Stimulated activated CD4-positive, alpha-beta T cell treated with anti-CD3 and anti-CD28 coated beads, Interleukin-1b, Interleukin-23, amount 100 ng/mL, for 24 hours (primary cell): Measurements from ENCODE around the gene SLC25A21.
"Not testable (repeated sequence)": the region's sequence is repeated elsewhere in the genome, so short reads cannot be mapped to it uniquely, and the experiment has no call there.

Experiments used
- DNase-seq, 4 experiments: peaks; one replicate each; pipeline ENCODE4 v3.0.0-alpha.2; 2020; ENCODE audit warnings: low read depth in 4 of 4, low spot score in 1 of 4

The SLC25A21 gene

DNA sequence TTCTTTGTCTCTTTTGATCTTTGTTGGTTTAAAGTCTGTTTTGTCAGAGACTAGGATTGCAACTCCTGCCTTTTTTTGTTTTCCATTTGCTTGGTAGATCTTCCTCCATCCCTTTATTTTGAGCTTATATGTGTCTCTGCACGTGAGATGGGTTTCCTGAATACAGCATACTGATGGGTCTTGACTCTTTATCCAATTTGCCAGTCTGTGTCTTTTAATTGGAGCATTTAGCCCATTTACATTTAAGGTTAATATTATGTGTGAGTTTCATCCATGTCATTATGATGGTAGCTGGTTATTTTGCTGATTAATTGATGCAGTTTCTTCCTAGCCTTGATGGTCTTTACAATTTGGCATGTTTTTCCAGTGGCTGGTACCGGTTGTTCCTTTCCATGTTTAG, 276.1 kb downstream of the SLC25A21 start:
- DNase-seq = not testable (repeated sequence)

DNA sequence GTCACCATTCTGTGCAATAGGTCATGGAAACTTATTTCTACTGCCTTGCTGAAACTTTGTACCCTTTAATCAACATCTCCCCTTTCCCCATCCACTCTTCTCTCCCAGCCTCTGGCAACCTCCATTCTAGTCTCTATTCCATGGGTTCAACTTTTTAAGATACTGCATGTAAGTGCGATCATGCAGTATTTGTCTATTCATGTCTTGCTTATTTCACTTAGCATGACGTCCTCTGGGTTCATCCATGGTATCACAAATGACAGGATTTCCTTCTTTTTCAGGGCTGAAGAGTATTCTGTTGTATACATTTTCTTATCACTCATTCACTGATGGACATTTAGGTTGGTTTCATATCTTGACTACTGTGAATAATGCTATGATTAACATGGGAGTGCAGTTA, 288.4 kb downstream of the SLC25A21 start:
- DNase-seq = no peak

DNA sequence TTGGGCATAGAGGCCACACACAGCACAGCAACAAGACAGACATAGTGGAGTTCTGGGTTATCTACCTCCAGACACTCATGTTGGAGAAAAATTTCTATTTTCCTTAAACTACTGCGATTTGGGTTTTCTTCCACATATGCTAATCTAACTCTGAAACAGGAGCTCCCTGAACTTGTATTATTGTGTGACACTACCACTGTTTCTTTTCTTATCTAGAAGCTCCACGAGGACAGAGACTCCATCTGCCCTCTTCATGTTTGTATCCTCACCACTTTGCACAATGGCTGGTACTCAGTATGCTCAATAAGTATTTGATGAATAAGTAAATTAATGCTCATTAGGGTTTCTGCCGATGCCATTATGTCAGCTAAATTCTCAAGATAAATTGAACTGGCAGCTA, 292.1 kb downstream of the SLC25A21 start:
- DNase-seq = no peak

DNA sequence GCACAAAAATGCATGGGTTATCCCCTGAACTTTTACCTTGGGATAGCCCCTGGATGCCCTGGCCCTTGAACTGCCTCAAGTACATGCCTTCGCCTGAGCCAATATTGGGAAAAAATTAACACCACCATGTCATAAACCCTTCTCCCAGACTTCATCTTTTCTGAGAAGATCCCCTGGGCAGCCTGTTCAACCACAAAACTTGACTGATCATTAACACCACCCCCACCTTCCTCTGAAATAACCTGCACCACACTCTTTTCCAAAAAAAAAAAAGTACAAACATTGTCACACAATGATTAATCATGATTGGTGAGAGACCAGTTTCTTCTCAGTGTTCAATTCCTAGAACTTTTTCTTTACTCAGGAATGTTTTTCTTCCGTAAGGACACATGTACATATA, 292.8 kb downstream of the SLC25A21 start:
- no peak for DNase-seq

DNA sequence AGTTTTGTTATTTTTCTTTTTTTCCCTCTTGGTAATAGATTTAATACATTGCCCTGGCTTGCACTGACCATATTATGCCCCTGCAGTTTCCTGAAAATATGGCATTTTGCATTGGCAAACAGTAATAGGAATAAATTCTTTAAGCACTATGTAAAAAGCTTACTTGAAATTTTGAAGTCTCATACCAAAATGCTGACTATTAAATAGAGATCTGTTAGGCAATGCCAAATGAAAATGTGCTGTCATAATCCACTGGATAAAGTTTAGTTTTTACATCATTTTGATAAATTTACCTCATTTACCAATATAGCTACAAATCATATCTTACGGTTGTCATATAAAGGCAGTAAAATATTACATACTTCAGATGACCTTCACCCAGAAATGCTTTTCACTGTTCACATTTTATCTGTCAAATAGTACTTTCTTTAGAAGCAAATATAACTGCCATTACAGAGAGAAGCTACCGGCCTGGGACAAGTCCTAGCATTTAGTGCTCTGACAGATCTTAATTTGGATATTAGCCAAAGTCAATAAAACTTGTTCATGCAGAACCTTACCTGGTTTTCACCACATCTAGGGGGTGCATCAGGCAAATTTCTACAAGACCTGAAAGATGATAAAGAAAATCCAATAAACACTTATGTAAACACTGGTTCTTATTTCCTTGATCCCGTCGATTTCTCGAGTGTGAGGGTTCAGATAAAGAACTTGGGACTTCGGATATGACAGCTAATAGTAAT, 297.8 kb downstream of the SLC25A21 start:
- no peak for DNase-seq

DNA sequence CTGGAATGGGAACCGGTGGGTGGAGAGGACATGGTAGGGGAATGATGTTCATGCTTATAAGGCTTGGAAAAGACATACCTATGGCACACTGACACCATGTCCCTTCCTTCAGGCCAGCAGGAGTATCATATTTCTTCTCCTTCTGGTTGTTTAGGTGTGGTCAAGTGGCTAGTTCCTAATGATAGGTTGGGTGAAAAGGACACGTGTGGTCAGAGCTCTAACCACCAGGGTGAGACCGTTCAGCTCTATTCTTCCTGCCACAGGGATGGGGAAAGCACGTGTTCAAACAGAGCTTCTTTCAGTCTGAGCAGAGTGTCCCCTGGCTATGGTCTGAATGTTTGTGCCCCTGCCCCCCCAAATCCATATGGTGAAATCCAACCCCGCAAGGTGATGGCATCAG, 301.6 kb downstream of the SLC25A21 start:
- no peak for DNase-seq

DNA sequence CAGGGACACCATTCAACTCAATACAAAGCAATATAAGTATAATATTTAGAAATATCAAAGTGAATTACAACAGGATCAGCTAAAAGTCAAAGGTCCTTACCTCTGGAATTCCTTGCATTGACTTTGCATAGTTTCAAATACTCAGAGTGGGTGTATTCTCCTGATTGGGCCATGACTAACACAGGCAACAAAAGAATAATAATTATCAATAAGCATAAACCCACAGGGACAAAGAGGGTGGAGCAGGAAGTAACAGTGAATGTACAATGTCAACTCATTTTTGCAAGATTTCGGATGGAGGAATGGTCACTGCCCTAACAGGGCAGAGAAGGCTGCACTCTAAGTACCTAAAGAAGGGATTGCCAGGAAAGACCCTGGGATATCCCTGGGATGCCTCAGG, 303.3 kb downstream of the SLC25A21 start:
- no peak for DNase-seq

DNA sequence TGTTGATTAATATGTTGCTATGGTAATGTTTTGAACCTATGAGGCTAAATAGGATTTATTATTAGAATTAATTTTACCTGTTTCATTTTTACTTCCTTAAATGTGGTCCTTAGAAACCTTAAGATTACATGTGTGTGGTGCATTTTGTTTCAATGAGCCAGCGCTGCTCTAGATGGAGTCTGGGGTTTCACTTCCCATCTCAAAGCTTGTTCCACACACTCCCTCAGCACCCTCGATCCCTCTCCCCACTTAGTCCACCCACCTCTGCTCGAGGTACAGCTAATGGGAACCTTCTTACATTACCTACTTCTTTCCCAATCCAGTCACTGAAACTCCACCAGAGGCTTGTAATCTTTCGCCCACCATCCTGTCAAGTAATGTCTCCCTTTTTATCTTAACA, 305.5 kb downstream of the SLC25A21 start:
- DNase-seq = no peak

DNA sequence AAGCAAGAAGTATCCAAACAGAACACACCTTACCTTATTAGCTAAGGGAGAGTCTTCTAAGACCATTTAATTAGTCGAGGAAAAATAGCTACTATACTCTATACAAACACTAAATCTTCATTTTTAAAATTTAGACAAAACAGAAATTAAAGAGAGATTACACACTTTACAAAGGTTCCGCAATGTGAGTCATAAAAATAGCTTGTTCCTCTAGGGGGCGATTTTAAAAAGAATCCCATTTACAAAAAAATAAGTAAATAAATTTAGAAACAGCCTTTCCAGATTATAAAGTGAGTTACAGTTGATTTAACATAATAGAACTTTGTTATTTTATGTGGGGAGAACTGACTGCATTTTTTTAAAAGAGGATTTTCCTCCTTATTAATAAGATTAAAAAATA, 309.1 kb downstream of the SLC25A21 start:
- no peak for DNase-seq

DNA sequence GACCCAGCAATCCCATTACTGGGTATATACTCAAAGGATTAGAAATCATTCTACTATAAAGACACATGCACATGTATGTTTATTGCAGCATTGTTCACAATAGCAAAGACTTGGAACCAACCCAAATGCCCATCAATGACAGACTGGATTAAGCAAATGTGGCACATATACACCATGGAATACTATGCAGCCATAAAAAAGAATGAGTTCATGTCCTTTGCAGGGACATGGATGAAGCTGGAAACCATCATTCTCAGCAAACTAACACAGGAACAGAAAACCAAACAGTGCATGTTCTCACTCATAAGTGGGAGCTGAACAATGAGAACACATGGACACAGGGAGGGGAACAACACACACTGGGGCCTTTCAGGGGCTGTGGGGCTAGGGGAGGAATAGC, 310.2 kb downstream of the SLC25A21 start:
- not testable (repeated sequence) for DNase-seq

DNA sequence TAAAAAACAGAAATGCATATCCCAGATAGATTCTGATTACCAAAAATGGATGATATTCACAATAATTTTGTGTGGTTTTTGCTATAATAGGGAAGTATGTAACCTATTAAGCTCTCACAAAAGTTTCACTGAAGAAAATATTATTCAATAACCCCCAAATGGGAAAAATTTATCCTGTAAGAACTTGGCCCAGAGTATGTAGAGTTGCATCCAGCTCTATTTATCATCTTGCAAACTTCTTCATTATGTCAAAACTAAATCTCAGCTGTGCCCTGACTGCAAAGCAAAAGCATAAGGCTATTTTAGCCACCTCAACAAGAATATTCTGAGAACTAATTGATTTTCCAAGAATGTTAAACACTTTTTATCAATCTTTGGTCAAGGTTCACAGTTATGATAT, 311.6 kb downstream of the SLC25A21 start:
- DNase-seq = no peak

DNA sequence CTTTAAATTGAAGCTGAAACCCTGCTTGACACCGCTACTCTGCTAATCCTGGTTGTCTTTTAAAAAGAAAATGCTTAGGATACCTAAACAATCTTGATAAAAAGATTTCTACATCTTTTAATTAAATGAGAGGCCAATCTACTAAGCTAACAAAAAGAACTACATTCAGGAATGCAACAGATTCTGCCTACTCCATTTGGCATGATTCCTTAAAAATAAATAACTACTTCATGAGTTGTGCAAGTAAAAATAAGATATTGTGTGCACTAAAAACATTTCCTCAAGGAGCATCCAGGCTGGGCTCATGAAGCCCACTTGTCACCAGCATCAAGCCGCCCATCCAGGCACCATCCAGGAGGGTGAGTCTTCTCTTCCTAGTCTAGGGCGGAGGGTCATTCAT, 313.3 kb downstream of the SLC25A21 start:
- DNase-seq = no peak

DNA sequence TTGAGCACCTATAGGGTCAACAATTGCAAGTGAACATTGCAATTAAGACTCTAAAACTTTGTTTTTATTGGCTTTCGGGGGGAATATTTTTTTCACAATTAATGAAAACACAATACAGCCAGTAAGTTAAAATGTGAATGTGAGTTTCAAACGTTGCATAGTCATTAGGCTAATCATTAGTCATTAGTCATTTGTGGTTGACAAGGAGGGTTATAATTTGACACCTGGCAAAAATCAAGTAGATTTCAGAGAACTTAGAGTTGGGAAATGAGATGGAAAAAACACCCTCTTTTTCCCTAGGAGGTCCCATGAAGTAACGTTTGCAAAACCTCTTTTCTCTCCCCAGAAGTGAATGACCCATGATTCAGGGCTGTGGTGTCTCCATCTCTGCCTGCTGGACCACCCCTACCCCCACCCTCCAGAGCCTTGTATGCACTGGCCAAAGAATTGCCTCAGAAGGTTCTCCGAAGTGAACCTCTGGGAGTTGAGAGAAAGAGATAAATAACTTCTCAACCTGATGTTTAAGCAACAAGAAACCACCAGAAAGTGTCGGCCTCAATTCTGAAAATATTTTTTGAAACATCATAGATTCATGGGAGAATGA, 314.5 kb downstream of the SLC25A21 start:
- DNase-seq = no peak

DNA sequence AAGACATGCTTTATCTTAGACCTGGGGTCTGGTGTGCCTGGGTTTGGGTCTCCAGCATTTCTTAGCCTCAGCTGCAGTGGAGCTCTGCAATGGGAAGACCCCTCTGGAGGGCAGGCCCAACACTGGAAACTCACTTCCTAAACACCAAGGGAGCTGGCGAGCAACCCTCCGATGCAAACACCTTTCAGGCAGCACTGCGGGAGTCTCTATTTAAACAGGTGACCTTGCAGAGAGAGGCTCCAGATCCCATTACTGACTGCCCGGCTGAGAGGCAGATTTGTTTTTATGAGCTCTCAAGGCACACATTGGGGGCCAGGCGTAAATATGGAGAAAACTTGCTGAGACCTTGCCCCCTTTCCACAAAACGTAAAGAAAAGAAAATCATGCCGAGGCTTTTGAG, 315.3 kb downstream of the SLC25A21 start:
- DNase-seq = no peak

DNA sequence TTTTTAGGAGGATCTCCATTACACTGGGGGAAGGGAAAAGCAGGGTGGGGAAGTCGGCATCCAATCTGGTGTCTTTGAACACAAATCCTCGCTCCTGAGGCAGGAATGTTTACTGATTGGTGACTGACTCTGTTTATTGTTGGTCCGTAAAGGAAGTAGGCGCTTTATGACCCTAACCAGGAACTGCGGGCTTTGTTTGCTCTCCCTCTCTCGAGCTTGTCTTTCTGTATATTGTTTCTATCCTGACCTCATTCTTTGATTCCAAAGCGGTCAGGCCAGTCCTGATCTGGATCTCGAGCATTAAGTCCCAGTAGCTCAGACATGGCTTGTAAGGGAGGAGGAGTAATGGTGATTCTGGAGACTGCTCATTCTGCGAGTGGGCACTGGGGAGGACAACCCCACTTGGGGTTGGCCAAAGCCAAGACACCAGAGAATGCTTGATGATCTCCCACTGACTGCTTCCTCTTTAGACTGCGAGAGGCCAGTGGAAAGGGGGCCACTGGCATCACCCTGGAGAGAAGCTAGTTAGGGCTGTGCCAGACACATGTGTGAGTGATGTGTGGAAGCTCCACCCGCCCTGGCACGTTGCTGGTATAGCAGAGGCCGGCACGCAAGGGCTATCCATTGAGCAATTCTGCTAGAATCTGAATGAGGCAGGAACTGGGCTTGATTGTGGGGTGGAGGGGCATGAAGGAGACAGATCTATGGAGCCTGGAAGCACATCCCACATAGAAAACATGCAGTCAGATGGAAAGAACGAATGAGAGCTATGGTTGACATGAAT, 316.1 kb downstream of the SLC25A21 start:
- DNase-seq = no peak

DNA sequence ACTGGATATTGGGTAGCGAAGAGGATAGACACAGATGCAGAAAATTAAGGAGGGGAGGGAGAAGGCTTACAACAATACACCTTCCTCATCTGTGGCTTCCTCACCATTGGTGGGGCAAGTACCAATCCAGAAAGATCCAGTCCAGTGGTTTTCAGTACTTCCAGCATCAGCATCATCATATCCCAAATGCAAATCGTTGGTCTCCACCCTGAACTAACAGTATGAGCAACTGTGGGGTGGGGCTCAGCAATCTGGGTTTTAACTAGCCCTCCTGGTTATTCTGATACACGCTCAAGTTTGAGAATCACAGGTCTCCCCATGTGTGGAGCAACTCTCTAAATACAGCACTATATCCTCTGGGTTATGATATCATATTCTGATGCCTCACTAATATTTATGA, 317.0 kb downstream of the SLC25A21 start:
- no peak for DNase-seq

DNA sequence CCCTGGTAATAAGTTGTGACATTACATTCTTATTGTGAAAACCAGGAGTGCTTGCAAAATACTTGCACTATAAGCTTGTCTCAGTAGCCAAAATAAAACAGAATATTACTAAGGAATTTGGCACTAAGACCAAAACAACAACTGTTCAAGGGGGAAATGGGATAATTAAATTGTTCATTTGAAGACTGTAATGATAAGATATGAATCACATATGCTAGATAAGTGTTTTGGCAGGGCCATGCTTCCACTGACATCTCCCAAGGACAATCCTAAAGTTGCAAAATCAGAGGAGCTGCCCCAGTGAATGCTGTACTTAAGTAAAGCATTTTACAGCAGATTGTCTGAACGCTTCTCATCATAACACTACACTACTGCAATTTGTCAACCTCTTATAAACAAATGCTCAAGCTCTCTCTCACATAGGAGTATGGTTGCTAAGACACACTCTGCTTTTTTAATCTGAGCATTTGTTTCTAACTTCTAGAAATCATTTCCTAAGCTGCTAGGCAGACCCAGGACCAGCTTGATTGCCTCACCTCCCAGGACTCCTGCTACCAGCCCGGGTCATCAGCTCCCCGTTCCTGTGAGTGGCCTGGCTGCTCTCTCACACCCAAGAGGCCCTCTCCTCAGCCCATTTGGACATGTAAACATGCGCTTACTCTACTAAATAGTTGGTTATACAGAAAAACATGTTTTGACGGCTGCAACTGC, 319.3 kb downstream of the SLC25A21 start:
- DNase-seq = no peak

DNA sequence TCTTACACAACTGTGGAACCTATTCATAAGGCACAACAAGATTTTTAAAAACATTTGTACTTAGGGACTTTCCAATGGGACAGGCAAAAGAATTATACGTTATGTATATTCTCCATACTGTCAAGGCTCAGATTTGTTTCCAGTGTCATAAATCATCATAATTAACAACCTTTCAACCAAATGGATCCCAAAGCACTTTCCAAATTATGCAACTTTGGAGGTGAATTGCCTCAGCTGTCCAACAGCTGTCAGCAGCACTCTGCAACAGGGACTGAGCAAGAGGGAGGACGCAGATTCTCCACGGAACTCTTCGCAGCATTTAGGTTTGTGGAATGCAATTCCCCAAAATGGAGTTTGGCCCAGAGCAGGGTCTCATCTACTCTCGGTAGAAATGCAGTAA, 324.2 kb downstream of the SLC25A21 start:
- no peak for DNase-seq

DNA sequence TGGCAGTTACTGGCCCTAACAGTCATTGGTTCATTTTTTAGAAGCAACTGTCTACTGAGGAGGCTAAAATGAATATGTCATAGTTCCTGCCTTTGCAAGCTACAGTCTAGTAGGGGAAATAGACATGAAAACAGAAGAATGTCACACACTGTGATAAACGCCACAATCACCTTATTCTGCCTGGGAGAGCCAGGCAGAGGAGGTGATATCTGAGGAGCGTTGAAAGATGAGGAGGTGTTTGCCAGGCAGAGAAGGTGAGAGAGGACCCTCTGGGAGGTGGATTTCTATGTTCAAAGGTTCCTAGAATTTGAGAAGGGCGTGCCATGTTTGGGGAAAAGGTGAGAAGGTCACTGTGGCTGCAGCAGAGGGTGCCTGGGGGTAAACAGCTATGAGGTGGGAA, 325.0 kb downstream of the SLC25A21 start:
- no peak for DNase-seq

DNA sequence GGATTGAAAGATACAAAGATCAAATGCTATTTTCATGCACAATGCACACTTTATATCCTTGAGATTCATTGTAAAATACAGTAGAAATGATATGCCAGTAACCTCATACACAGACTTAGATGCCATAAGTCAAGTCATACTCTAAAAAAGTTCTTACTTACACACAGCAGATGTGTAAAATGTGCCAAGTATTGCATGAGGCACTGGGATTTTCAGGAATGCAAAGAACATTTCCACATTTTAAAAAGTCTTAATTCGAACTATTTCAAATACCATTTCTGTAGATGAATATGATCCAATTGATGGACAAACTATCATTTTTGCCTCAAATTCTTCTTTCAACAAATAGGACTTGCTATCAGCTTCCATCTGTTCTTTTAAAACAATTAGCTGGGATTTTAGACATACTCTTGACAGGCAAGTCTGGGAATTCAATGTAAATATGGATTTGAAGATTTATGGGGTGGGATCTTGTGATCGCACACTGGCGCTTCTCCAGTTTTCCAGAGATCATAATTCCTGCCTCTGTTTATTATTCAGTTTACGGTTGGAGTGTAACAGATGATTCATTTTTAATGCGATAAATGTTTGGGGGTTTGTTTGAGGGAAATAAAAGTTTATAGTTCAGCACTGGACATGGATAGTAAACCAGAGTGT, 326.9 kb downstream of the SLC25A21 start:
- DNase-seq = no peak
